PC-9 (cell line): ENCODE results near the gene HSFX1. TPM values are rescaled to one million over a fixed set of nuclear protein-coding genes. Genes with fewer than 3 reads are reported as not detected.
"Not testable (repeated sequence)": the region's sequence is repeated elsewhere in the genome, so short reads cannot be mapped to it uniquely, and the experiment has no call there.

Experiments used
- BruUV-seq: library from RNA; stranded (reverse); fragments of 400-500 nt; replicated peaks from 2 replicates; lab custom pipeline; 2021; lab: Mats Ljungman, UMichigan
- CTCF ChIA-PET: fragments of 300-600 bp; sonication (Branson Sonifier 250); formaldehyde crosslinking; loops from one replicate; lab custom pipeline; 2022; ENCODE audit warnings: antibody characterized with exemption; lab: Charles Lee
- POLR2A ChIA-PET: fragments of 300-600 bp; sonication (Branson Sonifier 250); formaldehyde crosslinking; loops from one replicate; lab custom pipeline; 2022; ENCODE audit warnings: antibody characterized with exemption; ENCODE audit not compliant: unreplicated experiment; lab: Charles Lee
- DNase-seq, 2 experiments: peaks; one replicate each; pipeline versions ENCODE4 v3.0.0 to v3.0.0-alpha.2; 2015 to 2022; ENCODE audit warnings: mixed read lengths in 1 of 2
- H2AFZ ChIP-seq: fragments of 200-600 bp; sonication (generic); 2 replicates; pipeline ENCODE4 v1.8.1; 2017; ENCODE audit warnings: antibody characterized with exemption
- H3F3A ChIP-seq: fragments of 200-600 bp; sonication (generic); 2 replicates; pipeline ENCODE4 v1.8.1; 2017; ENCODE audit warnings: antibody characterized with exemption, mild to moderate bottlenecking, low read depth; ENCODE audit not compliant: insufficient read depth
- H3K27ac ChIP-seq: fragments of 200-600 bp; sonication (generic); 2 replicates; pipeline ENCODE4 v1.6.1; 2016; ENCODE audit warnings: mixed run types
- H3K27me3 ChIP-seq: fragments of 200-600 bp; sonication (generic); 2 replicates; pipeline ENCODE4 v1.6.1; 2016; ENCODE audit warnings: low read depth, mixed run types; ENCODE audit not compliant: insufficient read depth
- H3K36me3 ChIP-seq: fragments of 200-600 bp; sonication (generic); 2 replicates; pipeline ENCODE4 v1.6.1; 2016; ENCODE audit warnings: low read depth, mixed run types
- H3K4me1 ChIP-seq: fragments of 200-600 bp; sonication (generic); replicated peaks from 2 replicates; pipeline ENCODE4 v1.6.1; 2016; ENCODE audit warnings: mixed run types; ENCODE audit not compliant: insufficient read depth
- H3K4me2 ChIP-seq: fragments of 200-600 bp; sonication (generic); 2 replicates; pipeline ENCODE4 v1.6.1; 2017; ENCODE audit warnings: mixed run types
- H3K4me3 ChIP-seq: fragments of 200-600 bp; sonication (generic); 2 replicates; pipeline ENCODE4 v1.6.1; 2016; ENCODE audit warnings: mixed run types
- H3K79me2 ChIP-seq: fragments of 200-600 bp; sonication (generic); 2 replicates; pipeline ENCODE4 v1.6.1; 2017; ENCODE audit warnings: low read depth, mixed run types
- H3K9me2 ChIP-seq: fragments of 200-600 bp; sonication (generic); 2 replicates; pipeline ENCODE4 v1.8.1; 2017; ENCODE audit warnings: mild to moderate bottlenecking; ENCODE audit not compliant: insufficient read depth
- H3K9me3 ChIP-seq: fragments of 200-600 bp; sonication (generic); 2 replicates; pipeline ENCODE4 v1.8.1; 2016; ENCODE audit warnings: low read depth; ENCODE audit not compliant: insufficient read depth
- H4K20me1 ChIP-seq: fragments of 200-600 bp; sonication (generic); 2 replicates; pipeline ENCODE4 v1.8.1; 2017; ENCODE audit not compliant: insufficient read depth
- EZH2 ChIP-seq: fragments of 200-600 bp; sonication (generic); IDR thresholded peaks from 2 replicates; pipeline ENCODE4 v1.8.0; 2017; ENCODE audit warnings: antibody characterized with exemption, low read depth
- intact Hi-C: fragments of 100-400 bp; cut with micrococcal nuclease; formaldehyde crosslinking; loops from one replicate; pipeline ENCODE4 v1.10.0; 2022; ENCODE audit not compliant: unreplicated experiment
- total RNA-seq: library from RNA; stranded (reverse); gene quantifications from 2 replicates; pipeline ENCODE4 v1.2.3, GENCODE V29; 2021
- TF ChIP-seq, protein P1 (sequence below): fragments of 200-600 bp; sonication (generic); conservative IDR thresholded peaks from 2 replicates; pipeline ENCODE4 v1.6.1; 2017; ENCODE audit warnings: mixed run types, antibody characterized with exemption, mild to moderate bottlenecking, moderate library complexity

Gene HSFX1
- total RNA-seq, 1 experiment from 2014 or later = 2.4 TPM

DNA sequence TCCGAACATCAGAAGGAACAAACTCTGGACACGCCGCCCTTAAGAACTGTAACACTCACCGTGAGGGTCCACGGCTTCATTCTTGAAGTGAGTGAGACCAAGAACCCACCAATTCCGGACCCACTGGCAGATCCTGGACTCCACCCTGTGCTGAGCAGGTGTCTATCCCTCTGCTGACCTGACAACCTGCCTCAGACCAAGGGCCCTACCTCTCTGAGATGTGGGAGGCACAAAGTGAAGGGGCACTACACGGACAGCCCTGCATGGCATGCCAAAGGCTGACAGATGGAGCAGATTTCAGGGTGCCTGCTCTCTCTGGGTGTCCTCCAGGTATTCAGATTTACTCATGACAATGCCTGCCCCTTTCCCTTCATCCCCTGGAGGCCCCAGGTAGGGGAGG, 14.0 kb upstream of the HSFX1 start:
- CTCF ChIA-PET = no interaction called here
- Histone ChIP-seq H3K4me3 (no peak overlapping the region), H3K9me3 (no peaks in the 10 kb centered on the region), H3K79me2 (no peaks in the 10 kb centered on the region), H3F3A (no peaks in the 10 kb centered on the region), H3K9me2 (no peaks in the 10 kb centered on the region), H3K27me3 (peaks cover 76% of the 10 kb centered on the region), H4K20me1 (no peaks in the 10 kb centered on the region), H3K4me1 (no peaks in the 10 kb centered on the region), H3K27ac (no peak overlapping the region), H2AFZ (no peak overlapping the region), H3K36me3 (no peaks in the 10 kb centered on the region), H3K4me2 (no peak overlapping the region)
- no TSS peak for BruUV-seq
- POLR2A ChIA-PET = no interaction called here
- DNase-seq = no peak
- TF ChIP-seq EZH2 = no peak
- TF ChIP-seq, protein P1, sequence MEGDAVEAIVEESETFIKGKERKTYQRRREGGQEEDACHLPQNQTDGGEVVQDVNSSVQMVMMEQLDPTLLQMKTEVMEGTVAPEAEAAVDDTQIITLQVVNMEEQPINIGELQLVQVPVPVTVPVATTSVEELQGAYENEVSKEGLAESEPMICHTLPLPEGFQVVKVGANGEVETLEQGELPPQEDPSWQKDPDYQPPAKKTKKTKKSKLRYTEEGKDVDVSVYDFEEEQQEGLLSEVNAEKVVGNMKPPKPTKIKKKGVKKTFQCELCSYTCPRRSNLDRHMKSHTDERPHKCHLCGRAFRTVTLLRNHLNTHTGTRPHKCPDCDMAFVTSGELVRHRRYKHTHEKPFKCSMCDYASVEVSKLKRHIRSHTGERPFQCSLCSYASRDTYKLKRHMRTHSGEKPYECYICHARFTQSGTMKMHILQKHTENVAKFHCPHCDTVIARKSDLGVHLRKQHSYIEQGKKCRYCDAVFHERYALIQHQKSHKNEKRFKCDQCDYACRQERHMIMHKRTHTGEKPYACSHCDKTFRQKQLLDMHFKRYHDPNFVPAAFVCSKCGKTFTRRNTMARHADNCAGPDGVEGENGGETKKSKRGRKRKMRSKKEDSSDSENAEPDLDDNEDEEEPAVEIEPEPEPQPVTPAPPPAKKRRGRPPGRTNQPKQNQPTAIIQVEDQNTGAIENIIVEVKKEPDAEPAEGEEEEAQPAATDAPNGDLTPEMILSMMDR = no peak
- intact Hi-C loops = no loop called here

DNA sequence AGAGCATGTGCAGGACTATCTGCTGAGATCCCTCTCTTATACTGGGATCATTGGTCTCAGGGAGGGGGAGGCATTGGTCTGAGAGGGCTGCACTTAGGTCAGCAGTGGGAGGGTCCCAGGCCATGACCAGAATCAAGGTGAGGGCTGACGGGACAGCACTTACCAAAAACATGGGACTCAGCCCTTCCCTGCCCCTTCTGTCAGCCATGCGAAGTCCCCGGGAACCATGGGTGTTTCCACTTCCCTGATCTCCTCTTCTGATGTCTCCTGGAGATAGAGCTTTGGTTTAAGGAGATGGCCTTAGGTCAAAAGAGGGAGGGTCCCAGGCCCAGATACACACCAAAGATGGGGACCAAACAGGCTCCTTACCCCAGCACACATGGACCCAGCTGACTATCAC, 12.9 kb upstream of the HSFX1 start:
- H3K9me2 ChIP-seq = no peaks in the 10 kb centered on the region
- ChIA-PET CTCF (no interaction called here), POLR2A (no interaction called here)
- H3K4me1 ChIP-seq = no peaks in the 10 kb centered on the region
- no peak overlapping the region for H3K27ac ChIP-seq
- H3K79me2 ChIP-seq = no peaks in the 10 kb centered on the region
- H4K20me1 ChIP-seq = no peaks in the 10 kb centered on the region
- H3K36me3 ChIP-seq = no peaks in the 10 kb centered on the region
- no TSS peak for BruUV-seq
- H3K27me3 ChIP-seq = peaks cover 74% of the 10 kb centered on the region
- no peak overlapping the region for H2AFZ ChIP-seq
- DNase-seq = no peak
- no peak for TF ChIP-seq EZH2
- TF ChIP-seq, protein P1 = no peak
- H3F3A ChIP-seq = no peaks in the 10 kb centered on the region
- H3K4me2 ChIP-seq = no peak overlapping the region
- H3K4me3 ChIP-seq = no peak overlapping the region
- intact Hi-C loops = no loop called here
- H3K9me3 ChIP-seq = no peaks in the 10 kb centered on the region

DNA sequence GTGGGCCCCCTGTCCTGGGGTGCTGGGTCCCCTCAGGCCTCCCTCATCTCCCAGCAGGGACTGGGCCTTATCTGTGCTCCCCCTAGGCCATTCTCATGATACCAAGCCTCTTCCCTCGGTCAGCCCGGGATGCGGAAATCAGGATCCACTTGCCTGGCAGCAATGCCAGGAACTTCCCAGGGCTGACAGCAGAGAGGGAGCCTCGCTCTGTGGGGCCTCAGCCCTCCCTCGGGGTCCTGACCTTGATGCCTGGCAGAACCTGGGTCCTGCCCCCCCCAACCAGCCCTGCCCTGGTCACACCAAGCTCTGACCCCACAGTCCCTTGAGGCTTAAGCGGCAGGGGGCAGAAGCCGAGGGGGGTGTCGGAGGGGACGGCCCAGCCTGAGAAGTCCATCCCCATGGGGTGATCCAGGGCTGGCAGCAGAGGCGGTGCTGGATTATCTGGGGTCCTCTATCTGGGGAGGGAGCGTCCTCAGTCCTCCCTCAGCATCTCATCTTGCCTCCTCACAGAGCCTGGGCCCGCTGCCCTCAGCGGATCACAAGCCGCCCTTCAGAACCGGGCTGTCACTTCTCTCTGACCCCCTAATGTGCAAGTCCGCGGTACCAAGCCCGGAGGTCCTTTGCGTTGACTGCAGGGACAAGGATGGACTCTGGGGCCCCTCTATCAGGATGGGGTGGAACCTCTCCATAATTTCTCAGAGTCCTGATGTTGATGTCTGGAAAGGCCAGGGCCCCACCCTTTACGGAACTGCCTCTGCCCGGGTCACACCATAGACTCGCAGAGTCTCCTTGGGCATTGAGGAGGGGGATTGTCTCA, 11.8 kb upstream of the HSFX1 start:
- H3K9me3 ChIP-seq, BruUV-seq, H3K36me3 ChIP-seq, intact Hi-C loops, CTCF ChIA-PET, H2AFZ ChIP-seq, H3F3A ChIP-seq, H3K9me2 ChIP-seq, DNase-seq, H3K27ac ChIP-seq, H3K79me2 ChIP-seq, POLR2A ChIA-PET, H3K4me1 ChIP-seq, H3K4me3 ChIP-seq, H3K4me2 ChIP-seq, H4K20me1 ChIP-seq: not testable (repeated sequence)
- peaks cover 63% of the 10 kb centered on the region for H3K27me3 ChIP-seq
